GF-D8 (cell line): ENCODE results near the gene PCYT1A.
A peak's percentile ranks its signal among the peaks of the same experiment; 100 is the strongest.
"Not testable (repeated sequence)": the region's sequence is repeated elsewhere in the genome, so short reads cannot be mapped to it uniquely, and the experiment has no call there.

ENCODE experiments used
- DNase-seq: peaks from one replicate; lab custom pipeline; 2025; lab: John Stamatoyannopoulos, UW

PCYT1A gene

GRCh38 chr3:196287440-196288140 is at the start of gene PCYT1A:
TSS of gene PCYT1A (minus strand) at chr3:196287726. CDS start at chr3:196270531, 17,195 bp downstream.
- peak; percentile 93 for DNase-seq

DNA sequence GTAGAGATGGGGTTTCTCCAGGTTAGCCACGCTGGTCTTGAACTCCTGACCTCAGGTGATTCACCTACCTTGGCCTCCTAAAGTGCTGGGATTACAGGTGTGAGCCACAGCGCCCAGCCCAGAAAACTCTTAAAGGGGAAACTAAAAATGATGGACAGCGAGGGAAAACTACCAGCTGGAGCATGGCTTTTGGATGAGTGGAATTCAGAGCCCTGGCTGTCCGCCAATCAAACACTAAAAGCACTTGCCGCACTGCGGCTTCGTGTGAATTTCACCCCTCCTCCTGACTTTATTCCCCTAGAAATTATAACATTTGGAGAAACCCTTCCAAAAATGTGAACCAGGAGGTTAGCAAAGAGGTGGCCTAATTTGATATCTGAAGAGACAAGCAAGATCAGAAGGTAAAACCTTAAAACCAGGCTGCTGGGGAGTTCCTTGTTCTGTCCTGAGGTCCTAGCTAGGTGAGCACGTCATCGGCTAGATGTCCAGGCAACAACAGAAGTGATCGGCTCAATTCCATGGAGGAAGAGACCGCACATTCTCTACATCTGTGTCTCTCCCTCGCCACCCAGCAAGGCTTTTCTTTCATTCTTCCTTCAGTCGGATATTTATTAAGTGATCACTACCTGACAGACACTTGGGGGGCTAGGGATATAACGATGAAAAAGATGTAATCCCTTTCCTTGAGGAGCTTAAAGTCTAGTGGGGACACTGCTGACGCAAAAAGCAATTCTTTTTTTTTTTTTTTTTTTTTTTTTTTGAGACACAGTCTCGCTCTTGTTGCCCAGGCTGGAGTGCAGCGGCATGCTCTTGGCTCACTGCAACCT is 49.0 kb upstream of the PCYT1A start:
- no peak for DNase-seq

- DNase-seq = no peak
Measured at GRCh38 chr3:196335503-196335948, 48.0 kb upstream of the PCYT1A start.

GRCh38 chr3:196334982-196335381 is 47.5 kb upstream of the PCYT1A start:
- no peak for DNase-seq

DNA sequence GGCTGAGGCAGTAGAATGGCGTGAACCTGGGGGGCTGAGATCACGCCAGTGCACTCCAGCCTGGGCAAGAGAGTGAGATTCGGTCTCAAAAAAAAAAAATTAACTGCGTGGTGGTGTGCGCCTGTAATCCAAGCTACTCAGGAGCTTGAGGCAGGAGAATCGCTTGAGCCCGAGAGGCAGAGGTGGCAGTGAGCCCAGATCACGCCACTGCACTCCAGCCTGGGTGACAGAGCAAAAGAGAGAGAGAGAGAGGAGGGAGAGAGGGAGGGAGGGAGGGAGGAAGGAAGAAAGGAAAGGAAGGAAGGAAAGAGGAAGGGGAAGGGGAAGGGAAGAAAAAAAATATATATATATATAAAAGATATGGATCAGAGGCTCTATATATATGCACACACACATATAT is 44.6 kb upstream of the PCYT1A start:
- DNase-seq = no peak

- DNase-seq = no peak
Measured at GRCh38 chr3:196327405-196327804, 39.9 kb upstream of the PCYT1A start.

GRCh38 chr3:196326936-196327335 is 39.4 kb upstream of the PCYT1A start:
- no peak for DNase-seq

- DNase-seq = no peak
Measured at GRCh38 chr3:196323691-196324090, 36.2 kb upstream of the PCYT1A start.

GRCh38 chr3:196323016-196323415 is 35.5 kb upstream of the PCYT1A start:
- DNase-seq = no peak

- DNase-seq = no peak
Measured at GRCh38 chr3:196321162-196321561, 33.6 kb upstream of the PCYT1A start.

DNA sequence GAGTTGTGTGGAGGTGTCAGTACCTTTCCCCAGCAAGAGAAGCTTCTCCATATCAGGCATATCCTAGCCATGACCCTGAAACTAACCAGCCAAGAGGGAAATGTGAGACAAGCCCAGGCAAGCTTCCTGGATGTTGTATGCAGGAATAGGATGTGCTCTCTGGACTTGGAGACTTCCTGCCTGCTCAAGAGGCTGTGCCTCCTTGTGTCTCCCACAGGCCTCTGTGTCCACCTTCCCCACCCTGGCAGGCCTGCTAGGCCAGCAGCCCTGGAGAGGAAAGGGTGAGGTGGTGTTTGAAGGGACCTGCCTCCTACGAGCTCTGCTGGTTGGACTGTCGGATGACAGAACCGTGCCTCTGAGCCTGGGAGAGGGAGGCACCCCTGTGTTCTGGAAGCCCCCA is 32.6 kb upstream of the PCYT1A start:
- DNase-seq = no peak

- DNase-seq = peak; percentile 82
Measured at GRCh38 chr3:196317687-196318467, 30.4 kb upstream of the PCYT1A start, which contains the start of gene DYNLT2B. TSS of gene DYNLT2B (minus strand) at chr3:196318240. CDS start at chr3:196318152, 88 bp downstream.

DNA sequence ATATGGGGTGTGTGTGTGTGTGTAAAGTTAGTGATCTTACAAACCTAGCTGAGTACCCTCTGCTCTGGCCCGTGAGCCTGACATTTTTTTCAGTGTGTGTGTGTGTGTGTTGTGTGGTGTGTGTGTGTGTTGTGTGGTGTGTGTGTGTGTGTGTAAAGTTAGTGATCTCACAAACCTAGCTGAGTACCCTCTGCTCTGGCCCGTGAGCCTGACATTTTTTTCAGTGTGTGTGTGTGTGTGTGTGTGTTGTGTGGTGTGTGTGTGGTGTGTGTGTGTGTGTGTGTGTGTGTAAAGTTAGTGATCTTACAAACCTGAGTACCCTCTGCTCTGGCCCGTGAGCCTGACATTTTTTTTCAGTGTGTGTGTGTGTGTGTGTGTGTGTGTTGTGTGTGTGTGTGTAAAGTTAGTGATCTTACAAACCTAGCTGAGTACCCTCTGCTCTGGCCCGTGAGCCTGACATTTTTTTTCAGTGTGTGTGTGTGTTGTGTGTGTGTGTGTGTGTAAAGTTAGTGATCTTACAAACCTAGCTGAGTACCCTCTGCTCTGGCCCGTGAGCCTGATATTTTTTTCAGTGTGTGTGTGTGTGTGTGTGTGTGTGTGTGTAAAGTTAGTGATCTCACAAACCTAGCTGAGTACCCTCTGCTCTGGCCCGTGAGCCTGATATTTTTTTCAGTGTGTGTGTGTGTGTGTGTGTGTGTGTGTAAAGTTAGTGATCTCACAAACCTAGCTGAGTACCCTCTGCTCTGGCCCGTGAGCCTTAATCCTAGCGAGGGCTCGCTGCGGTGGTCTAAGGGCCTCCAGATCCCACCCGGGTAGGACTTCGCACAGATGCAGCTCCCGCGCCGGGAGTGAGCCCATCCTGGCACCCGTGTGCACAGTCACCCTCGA is 29.5 kb upstream of the PCYT1A start:
- not testable (repeated sequence) for DNase-seq

- DNase-seq = no peak
Measured at GRCh38 chr3:196315821-196316220, 28.3 kb upstream of the PCYT1A start.

DNA sequence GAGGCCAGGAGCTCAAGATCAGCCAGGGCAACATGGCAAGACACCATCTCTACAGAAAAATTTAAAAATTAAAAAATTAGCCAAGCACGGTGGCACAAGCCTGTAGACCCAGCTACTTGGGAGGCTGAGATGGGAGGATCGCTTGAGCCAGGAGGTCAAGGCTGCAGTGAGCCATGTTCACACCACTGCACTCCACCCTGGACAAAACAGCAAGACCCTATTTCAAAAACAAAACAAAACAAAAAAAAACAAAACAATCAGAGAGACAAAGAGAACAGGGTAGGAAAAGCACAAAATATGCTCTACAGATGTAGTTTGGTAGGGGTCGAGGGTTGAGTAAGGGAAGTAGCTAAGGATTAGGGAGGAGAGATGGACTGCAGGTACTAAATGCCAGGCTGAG is 27.1 kb upstream of the PCYT1A start:
- no peak for DNase-seq

DNA sequence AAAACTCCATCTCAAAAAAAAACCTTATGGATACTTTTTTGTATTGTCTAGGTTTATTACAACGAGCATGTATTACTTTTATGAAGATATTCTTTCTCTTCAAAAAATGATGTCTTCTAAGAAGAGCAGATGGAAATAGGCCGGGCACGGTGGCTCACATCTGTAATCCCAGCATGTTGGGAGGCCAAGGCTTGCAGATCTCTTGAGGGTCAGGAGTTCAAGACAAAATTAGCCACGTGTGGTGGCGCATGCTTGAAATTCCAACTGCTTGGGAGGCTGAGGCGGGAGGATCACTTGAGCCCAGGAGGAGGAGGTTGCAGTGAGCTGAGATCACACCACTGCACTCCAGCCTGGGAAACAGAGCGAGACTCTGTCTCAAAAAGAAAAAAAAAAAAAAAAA is 26.6 kb upstream of the PCYT1A start:
- DNase-seq = not testable (repeated sequence)

DNA sequence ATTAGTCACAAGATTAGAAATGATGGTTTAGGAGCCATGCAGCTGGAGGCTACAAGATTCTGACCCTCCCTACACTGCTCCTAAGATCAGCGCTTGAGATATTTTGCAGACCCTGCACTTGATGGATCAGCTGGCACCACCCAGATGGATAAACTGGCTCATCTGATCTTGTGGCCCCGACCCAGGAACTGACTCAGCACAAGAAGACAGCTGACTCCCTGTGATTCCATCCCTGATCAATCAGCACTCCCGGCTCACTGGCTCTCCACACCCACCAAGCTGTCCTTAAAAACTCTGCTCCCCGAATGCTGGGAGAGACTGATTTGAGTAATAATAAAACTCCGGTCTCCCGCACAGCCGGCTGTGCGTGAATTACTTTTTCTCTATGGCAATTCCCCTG is 15.4 kb upstream of the PCYT1A start:
- DNase-seq = not testable (repeated sequence)

DNA sequence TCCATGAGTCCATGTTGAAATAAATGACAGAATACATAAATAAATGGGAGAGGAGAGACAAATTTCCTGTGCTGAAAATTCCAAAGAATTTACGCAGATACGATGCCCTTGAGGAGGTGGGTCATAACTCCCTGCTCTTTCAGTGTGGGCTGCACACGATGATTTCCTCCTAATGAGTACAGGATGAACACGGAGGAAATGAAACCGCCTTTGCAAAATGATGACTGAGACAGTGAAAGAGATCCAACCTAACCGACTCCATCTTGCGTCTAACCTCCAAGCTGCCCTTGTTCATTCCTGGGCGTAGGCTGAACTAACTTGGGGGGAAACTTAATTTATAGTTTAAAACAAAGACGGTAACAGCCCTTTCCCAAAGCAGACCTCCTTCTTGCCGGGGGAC is 15.0 kb upstream of the PCYT1A start:
- not testable (repeated sequence) for DNase-seq

DNA sequence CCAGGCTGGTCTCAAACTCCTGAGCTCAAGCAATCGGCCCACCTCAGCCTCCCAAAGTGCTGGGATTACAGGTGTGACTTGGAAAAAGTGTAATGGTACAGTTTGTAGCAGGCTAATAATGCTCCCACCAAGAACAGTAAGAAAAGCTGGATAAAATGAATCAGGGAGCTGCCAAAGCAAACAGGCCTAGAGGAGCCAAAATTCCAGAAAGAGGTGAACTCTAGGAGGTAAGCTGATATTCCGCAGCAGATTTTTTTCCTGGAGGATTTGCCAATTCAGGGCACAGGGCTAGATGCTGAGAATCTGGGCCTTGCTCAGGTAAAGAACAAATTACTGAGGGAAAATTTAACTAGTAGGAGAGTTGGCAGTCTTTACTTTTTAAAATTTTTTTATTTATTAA is 11.0 kb upstream of the PCYT1A start:
- DNase-seq = no peak

- DNase-seq = no peak
Measured at GRCh38 chr3:196292286-196292923, 4.9 kb upstream of the PCYT1A start.

- DNase-seq = peak; percentile 33
Measured at GRCh38 chr3:196288141-196288460, 575 bp upstream of the PCYT1A start.
